GM04504 (cell line): Measurements from ENCODE around the gene CORIN.
"Not testable (repeated sequence)": the region's sequence is repeated elsewhere in the genome, so short reads cannot be mapped to it uniquely, and the experiment has no call there.

ENCODE experiments used
- DNase-seq: peaks from one replicate; pipeline ENCODE4 v3.0.0-alpha.2; 2012; ENCODE audit warnings: low read depth

Gene CORIN

DNA sequence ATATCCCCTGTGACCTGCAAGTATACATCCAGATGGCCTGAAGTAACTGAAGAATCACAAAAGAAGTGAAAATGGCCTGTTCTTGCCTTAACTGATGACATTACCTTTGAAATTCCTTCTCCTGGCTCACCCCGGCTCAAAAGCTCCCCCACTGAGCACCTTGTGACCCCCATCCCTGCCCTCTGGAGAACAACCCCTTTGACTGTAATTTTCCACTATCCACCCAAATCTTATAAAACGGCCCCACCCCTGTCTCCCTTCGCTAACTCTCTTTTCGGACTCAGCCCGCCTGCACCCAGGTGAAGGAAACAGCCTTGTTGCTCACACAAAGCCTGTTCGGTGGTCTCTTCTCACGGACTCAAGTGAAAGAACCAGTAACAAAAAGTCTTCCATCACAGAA lies 69.9 kb downstream of the CORIN start:
- not testable (repeated sequence) for DNase-seq

DNA sequence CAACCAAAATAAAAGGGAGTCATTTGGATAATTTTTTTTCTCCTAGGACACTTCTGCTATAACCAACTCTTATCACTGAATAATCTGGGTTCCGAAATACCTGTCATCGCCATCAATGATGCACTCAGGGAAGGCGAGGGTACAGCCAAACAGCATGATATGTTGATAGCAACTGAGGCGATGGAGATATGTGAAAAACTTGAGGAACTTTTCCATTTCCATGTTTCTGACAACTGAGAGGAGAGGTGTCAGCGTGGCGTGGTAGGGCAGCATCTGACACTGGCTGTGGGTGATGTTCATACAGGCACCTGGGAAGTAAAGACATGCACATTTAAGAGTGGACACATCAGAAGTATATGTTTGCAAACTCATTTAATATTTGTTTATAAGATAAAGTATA lies 74.6 kb downstream of the CORIN start:
- no peak for DNase-seq

DNA sequence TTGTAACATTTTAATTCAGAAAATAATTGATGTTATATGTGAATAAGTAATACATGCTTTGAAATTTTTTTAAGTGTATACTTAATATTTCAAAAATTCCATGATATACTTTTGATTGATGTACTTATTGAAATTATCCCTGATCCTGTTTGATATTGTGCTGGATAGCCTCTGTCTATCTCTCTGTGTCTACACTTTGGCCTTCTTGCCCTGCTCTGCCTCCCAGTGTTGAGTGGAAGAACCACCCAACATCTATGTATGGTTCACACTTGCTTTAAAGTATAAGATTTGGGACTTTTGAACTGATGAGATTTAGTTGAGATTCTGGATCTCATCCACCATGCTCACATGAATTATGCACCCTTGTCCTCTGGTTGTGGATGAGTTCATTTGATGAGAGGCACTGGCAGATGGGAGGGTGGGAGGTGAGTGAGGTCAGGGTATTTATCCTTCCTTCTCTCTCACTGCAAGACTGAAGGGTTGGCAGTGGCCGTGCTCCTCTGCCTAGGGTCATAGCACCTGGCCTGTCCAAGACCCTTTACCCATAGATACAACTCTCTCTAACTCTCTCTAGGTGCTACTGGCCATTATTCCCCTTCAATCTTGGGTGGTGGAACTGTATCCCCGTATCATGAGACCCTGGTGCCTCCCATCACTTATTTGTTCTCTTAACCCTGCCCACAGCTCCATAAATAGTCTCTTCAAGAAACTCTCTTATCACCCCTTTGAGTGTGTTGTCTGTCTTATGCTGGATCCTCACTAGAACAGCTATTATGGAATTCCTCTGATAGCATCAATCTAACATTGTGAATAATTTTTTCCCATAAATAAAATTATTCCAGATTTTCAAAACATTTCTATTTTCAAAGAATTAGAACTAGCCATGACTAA lies 75.2 kb downstream of the CORIN start:
- no peak for DNase-seq

DNA sequence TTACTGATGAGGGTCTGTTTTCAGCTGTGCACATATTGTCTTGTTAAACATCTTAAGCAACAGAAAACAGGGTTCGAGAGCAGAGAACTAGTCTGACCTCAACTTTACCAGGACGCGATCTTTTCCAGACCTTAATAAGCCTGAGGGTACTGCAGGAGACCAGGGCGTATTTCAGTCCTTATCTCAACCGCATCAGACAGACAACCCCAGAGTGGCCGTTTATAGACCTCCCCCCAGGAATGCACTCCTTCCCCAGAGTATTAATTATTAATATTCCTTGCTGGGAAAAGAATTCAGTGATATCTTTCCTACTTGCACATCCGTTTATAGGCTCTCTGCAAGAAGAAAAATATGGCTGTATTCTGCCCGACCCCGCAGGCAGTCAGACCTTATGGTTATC lies 84.6 kb downstream of the CORIN start:
- DNase-seq = not testable (repeated sequence)

DNA sequence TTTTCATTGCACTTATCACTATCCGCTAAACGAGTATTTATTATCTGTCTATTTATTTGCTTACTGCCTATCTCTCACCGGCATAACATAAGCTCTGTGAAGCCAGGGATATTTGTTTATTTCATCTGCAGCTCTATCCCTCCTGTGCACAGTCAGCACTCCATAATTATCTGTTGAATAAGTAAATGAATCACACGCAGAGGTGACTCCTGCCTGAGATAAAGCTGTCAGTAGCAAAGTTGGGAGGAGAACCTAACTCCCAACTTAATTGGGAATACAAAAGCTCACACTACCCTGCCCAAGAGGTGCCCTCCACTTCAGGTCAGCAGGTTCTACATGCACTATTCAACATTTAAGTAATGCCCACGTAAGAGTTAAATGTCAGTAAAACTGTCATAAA lies 85.7 kb downstream of the CORIN start:
- no peak for DNase-seq

DNA sequence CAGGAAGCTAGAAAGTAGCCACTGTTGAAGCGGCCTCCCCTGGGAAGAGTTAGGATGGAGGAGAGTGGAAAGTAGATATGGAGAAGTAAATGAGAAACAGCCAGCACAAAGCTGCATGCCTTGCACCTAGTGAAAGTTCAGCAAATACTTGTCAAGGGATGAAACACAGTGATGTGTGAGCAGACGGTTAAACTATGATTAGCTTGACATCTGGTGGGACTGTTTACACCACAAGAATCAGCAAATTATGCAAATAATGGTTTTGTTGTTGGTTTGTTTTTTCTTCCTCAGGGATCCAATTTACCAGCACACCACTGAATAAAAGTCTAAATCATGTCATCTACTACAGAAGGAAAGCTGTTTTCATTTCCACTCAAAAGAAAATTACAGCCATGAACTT lies 87.1 kb downstream of the CORIN start:
- DNase-seq = no peak

DNA sequence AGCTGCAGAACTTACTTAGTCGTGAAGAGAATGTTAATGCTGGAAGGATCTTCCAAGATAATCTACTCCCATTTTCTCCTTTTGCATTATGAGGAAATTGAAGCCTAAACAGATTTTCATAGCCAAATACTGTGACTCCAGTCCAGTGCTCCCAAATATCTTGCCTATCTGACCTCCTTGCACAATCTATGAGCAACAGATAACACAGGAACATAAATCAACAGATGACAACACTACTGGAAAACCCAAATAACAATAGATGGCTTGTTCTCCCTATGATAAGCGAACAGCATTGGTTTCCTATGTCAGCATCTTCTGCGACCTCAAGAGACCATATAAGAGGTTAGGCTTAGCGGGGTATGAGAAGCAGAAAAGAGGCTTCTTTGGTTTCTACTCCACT lies 88.0 kb downstream of the CORIN start:
- DNase-seq = no peak

DNA sequence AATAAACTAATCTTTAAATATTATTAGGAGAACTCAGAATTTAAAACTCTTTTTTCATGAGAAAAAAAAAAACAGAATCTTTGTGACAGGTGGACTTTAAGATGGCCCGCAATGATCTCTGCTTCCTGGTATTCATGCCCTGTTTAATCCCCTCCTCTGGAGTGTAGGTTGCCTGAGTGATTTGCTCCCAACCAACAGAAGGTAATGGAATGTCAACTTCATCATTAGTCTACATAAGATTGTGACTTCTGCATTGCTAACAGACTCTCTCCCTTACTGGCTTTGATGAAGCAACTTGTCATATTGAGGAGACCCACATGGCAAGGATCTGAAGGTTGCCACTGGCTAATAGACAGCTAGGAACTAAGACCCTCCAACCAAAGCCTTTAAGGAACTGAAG lies 88.8 kb downstream of the CORIN start:
- no peak for DNase-seq

DNA sequence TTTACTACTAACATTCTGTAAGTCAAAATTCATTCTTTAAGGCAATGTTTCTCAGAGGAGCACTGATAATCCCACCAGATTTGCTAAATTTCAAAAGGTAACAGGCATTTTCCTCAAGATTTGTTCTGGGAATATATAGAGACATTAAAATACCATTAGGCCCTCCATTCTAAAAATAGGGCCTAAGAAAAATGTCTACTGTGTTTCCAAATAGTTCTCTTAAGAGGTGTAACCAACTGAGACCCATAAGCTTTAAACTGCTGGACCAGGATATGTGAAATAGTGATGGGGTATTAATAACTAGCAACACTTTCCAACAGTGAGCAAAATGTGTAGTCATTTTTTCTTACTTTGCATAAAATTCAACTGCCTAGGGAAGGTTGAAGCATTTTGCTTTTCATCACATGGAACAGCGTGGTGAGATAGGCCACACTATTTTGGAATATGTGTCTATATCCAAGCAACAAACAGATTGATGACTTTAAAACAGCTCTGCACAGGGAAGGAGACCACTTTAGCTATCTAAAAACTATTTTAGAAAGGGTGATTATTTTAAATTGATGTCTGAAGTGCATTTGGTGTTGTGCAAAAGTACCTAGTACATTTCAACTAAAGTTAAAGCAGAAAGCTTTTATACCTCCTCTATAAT lies 89.9 kb downstream of the CORIN start:
- no peak for DNase-seq

DNA sequence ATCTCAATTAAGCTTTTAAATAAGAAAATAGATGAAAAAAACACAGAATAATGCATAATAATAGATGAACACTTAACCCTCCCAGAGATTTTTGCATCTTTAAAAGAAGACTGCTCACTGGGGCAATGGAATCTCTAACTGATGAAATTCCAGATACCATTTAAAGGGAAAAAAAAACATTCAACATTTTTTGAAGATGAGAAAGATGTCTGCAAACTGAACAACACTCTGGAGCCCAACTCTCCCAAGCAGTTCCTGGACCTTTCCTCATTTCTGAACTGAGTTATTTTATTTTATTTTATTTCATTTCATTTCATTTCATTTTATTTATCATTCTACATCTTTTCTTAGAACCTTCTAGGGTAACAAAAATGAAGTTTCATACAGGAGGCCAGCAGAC lies 90.7 kb downstream of the CORIN start:
- DNase-seq = no peak

DNA sequence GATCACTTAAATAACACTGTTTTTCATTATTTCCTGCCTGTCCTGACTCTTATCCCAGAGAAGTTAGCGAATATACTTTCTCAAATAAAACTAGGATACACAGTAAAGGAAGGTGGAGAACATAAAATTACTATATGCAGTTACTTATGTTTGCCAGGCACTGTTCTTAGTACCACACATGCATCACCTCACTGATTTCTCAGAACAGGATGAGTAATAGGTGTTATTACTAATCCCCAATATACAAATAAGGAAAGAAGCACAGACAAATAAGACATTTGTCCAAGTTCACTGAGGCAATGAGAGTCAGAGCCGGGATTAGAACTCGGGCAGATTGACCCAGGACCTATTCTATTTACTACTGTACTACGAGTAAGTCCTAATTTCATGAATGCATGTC lies 91.7 kb downstream of the CORIN start:
- no peak for DNase-seq

DNA sequence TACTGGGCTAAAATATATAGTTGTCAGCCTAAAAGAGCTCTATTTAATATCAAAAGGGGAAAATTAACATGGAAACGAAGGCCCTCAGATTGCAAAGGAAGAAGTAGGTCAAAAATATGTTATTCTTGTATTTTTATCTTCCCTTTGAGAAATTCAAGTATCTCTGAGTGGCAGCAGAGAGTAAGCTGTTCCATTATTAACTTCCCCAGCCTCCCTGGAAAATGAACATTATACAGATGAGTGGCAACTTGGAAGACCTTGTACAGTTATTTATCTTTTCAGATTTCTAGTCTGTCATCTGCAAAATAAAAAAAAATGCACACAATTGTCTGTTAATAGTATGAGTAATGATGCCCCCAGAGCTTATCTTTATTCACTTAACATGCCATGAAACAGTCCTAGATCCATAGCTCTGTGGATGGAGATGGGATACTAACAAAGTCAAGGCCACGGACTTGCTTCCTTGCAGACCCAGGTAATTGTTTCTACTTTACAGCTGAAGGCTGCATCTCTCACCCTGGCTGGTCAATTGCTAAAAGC lies 93.0 kb downstream of the CORIN start:
- no peak for DNase-seq

DNA sequence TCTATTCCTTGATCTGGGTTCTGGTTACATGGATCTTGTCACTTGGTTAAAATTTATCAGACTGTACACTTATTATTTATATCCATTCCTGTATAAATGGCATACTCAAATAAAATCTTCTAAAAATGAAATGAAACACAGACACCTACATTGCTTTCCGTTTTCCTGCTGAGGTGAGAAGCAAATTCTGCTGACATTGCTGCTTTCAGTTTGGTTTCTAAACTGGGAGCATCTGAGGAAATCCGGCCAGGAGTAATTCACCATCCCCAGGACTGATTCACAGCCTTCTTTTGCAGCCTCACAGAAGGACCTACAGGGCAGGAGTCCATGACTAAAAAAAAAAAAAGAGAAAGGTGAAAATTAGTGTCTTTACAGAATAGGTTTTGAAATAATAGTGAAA lies 93.6 kb downstream of the CORIN start:
- no peak for DNase-seq

DNA sequence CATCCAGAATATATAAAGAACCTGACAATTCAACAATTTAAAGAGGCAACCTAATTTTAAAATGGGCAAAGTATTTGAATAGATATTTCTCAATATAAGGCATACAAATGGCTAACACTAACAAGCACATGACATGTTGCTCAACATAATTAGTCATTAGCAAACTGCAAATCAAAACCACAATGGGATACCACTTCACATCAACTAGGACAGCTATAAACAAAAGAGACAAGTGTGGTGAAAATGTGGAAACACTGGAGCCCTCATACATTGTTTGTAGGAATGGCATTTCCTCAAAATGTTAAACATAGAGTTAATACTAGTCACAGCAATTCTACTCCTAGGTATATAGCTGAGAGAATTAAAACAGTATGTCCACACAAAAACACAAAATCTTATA lies 96.7 kb downstream of the CORIN start:
- no peak for DNase-seq

DNA sequence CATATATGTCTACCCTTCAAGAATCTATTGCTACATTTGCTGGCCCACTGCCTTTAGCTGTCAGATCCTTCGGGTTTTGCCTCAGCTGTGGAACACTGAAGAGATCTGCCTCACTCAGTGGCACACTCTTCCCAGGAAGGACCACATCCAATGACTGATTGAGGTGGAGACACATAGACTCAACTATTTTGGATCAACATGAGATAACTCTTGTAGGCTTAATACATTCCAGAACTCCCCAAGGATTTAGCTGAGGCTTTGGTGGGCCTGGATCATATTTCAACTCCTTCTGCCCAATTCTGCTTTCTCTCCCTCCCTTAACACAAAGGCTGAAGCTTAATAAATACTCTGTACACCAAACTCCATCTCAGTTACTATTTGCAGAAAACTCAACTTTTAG lies 100.5 kb downstream of the CORIN start:
- no peak for DNase-seq

DNA sequence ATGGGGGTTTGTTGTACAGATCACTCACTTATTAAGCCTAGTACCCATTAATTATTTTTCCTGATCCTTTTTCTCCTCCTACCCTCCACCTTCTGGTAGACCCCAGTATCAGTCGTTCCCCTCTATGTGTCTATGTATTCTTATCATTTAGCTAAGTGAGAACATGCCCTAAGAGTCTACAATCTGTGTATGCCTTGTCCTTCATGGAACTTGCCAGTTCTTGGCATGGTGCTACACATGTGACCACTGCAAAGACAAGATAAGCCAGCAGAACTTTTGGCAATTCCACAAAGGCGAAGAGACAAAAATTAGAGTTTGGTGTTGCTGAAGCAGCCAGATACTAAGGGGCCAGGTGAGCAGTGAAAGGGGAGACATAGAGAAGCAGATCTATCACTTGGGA lies 101.3 kb downstream of the CORIN start:
- DNase-seq = no peak

DNA sequence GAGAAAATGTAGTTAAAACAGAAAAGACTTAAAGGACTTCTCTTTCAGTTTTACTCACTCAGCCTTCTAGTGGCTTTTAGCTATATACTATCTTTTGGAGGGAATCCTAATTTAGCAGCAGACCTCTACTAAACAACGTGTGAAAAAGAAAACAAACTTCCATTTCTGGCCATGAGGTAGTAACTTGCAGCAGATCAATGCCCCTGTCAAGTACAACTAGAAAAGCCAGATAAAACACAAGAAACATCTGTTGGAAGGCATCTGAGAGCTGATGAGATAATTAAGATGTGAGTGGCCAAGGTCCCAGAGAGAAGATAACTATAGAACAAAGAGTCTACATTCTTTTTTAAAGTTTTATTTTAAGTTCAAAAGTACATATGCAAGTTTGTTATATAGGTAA lies 101.7 kb downstream of the CORIN start:
- no peak for DNase-seq

DNA sequence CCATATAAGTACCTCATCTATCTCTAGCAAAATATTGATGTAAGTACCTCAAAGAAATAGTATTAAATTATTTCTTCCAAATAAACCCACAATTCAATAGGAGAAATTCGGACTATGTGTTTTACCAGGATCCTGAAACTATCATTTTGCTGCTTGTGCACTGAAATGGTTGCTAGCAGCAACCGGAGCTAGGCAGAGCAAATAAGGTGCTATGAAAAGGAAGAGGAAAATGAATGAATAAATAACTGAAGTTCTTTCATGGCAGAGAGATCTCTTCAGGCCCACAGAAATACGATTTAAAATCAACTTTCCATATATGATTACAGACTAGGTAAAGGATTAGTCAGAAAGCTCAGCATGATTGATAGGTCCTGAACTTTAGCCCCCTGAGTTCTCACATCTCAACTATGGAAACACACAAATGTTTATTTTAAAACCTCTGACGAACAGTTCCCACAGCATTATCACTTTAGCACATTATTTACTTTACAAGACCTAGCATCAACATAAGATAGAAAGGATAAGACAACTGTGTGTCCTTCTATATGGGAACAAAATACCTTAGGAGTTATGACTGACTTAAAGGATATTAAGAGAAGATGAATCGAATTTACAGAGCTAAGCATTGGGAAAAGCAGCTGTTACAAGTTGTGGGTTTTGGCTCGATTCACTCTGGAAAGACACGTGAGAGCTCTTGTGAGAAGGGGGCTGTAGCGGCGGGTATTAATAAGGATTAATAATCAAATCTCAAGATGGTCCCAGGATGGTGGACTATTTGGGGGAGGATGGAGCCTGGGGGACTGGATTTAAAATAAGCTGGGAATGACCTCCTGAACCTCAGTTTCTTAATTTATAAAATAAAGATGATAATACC lies 104.3 kb downstream of the CORIN start:
- no peak for DNase-seq

DNA sequence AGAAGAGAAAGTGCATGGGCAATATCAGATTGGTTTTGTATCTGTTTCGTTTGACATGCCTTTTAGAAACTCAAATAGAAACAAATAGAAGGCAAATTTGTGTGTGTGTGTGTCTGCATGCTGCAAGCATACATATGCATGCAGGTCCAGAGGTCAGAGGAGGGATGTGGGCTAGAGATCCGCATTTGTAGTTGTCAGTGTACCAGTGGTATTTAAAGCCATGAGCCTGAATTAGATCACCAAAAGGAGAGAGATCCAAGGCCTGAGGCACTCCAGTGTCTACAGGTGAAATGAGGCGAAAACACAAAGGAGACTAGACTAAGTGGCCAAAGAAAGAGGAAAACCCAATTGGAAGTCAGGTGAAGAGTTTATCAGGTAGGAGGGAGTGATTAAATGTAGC lies 106.7 kb downstream of the CORIN start:
- DNase-seq = no peak

DNA sequence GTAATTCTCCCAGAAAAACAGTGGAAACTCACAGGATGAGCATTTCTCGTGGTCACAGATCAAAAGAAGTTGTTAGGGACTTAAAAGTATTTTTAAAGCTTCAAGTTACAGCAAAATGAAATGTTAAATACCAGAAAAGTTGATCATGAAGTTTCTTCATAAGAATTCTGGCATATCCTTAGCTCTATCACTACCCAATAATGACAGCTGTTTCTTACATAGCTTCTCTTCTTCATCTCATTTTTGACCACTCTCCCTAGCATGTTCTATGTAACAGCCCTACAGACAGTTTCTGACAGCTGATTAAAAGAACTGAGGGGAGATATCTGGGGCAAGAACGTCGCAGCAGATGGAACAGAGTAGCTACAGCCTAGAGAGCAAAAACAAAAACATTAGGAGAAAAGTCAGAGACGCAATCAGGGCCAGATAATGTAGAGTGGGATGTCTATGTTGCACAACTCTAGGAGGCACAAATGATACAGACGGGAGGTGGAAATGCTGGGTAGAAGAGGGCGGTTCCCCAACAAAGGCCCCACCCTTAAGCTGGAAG lies 108.7 kb downstream of the CORIN start:
- DNase-seq = no peak

DNA sequence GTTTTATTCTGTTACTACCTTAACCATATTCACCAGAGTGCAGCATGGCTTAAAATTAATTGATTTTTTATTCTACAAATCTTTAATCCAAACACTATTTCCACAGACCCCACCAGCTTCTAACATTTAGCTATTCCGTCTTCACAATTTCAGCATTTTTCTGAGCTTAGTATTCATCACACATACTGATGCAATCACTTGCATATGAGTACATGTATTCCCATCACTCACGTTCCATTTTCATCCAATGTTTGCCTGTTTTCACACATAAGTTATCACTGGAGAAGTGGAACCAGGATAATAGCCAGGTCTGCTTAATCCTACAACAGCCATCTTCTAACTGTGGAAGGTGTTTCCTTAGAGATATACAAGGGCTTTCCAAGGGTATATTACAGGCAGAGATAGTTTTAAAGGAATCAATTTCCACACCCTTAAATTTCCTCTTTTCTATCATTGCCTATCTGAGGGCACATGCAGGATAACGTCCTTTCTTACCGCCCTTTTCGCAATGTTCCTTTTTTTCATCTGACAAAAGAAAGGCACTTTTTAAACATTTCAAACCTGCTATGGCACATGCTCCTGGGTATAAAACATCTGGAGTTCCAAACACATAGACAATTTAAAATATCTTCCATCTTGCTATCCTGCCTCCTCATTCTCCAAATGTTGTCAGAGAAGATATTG lies 115.8 kb downstream of the CORIN start:
- DNase-seq = no peak

DNA sequence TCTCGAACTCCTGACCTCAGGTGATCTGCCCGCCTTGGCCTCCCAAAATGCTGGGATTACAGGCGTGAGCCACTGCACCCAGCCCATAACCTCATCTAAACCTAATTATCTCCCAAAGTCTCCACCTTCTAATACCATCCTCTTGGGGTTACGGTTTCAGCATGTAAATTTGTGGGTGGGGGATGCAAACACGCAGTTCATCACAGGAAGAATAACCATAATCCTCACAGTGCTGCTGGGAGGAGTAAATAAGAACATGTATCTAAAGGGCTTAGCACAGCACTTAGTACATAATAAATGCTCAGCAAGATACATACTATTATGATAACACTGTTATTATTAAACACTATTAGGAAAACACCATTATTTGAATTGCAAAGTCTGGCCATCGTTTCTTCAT lies 116.4 kb downstream of the CORIN start:
- no peak for DNase-seq
